Activated CD4-positive, alpha-beta T cell treated with anti-CD3 and anti-CD28 coated beads, Interleukin-2, amount 10 ng/mL, durations not matched to agents 24 days and 14 days (primary cell): ENCODE measurements around the gene OVOL3. TPM values are rescaled to one million over a fixed set of nuclear protein-coding genes. Genes with fewer than 3 reads are reported as not detected.

Source experiments
- DNase-seq: peaks from one replicate; pipeline ENCODE4 v3.0.0; 2022
- H3K27ac Mint-ChIP-seq: one replicate; pipeline ENCODE4 v1.8.0; 2022; ENCODE audit warnings: mild to moderate bottlenecking, mixed read lengths
- H3K27me3 Mint-ChIP-seq: one replicate; pipeline ENCODE4 v1.8.0; 2022; ENCODE audit warnings: mixed read lengths
- H3K36me3 Mint-ChIP-seq: one replicate; pipeline ENCODE4 v1.8.0; 2022; ENCODE audit warnings: low read depth, mild to moderate bottlenecking, mixed read lengths
- H3K4me1 Mint-ChIP-seq: one replicate; pipeline ENCODE4 v1.8.0; 2021; ENCODE audit warnings: mixed read lengths
- H3K4me3 Mint-ChIP-seq: one replicate; pipeline ENCODE4 v1.8.0; 2022; ENCODE audit warnings: mild to moderate bottlenecking, moderate library complexity, mixed read lengths
- H3K9me3 Mint-ChIP-seq: one replicate; pipeline ENCODE4 v1.8.0; 2021; ENCODE audit warnings: mixed read lengths
- intact Hi-C: fragments of 100-400 bp; cut with micrococcal nuclease; formaldehyde crosslinking; loops from one replicate; pipeline ENCODE4 v1.15.1; 2023
- total RNA-seq: library from RNA; stranded (reverse); gene quantifications from 2 replicates; pipeline ENCODE4 v1.2.3, GENCODE V29; 2022

Gene OVOL3
- total RNA-seq, 1 donor from 2014 or later: not detected

GRCh38 chr19:36108684-36109083, 2.3 kb upstream of the OVOL3 start:
- Mint-ChIP-seq H3K36me3 (peaks cover 31% of the 10 kb centered on the region), H3K27ac (no peak overlapping the region), H3K9me3 (no peaks in the 10 kb centered on the region), H3K4me1 (peaks cover 6% of the 10 kb centered on the region), H3K4me3 (no peak overlapping the region), H3K27me3 (no peaks in the 10 kb centered on the region)
- intact Hi-C loops: no loop called here
- no peak for DNase-seq

GRCh38 chr19:36111200-36111539, 227 bp downstream of the OVOL3 start:
- H3K4me1 Mint-ChIP-seq: peaks cover 18% of the 10 kb centered on the region
- H3K27ac Mint-ChIP-seq: no peak overlapping the region
- DNase-seq: no peak
- intact Hi-C loops: loop anchor here (10.0 kb wide), 2 partner anchors 366 to 1354 kb away; partner anchors contain the start of genes IGFLR1, LIN37, PSENEN and U2AF1L4
- H3K4me3 Mint-ChIP-seq: no peak overlapping the region
- no peaks in the 10 kb centered on the region for H3K9me3 Mint-ChIP-seq
- peaks cover 29% of the 10 kb centered on the region for H3K36me3 Mint-ChIP-seq
- peaks cover 4% of the 10 kb centered on the region for H3K27me3 Mint-ChIP-seq

GRCh38 chr19:36112678-36113077, 1.7 kb downstream of the OVOL3 start:
- H3K27ac Mint-ChIP-seq: peak overlapping the region; percentile 71
- intact Hi-C loops: loop anchor here (10.0 kb wide), 2 partner anchors 368 to 1352 kb away; partner anchors contain the start of genes IGFLR1, LIN37, PSENEN and U2AF1L4
- no peak for DNase-seq
- peak overlapping the region; percentile 94 for H3K4me3 Mint-ChIP-seq
- peaks cover 25% of the 10 kb centered on the region for H3K4me1 Mint-ChIP-seq
- H3K9me3 Mint-ChIP-seq: no peaks in the 10 kb centered on the region
- H3K27me3 Mint-ChIP-seq: peaks cover 4% of the 10 kb centered on the region
- H3K36me3 Mint-ChIP-seq: peaks cover 25% of the 10 kb centered on the region

GRCh38 chr19:36113425-36113824, 2.5 kb downstream of the OVOL3 start:
- H3K27me3 Mint-ChIP-seq: peaks cover 4% of the 10 kb centered on the region

DNA sequence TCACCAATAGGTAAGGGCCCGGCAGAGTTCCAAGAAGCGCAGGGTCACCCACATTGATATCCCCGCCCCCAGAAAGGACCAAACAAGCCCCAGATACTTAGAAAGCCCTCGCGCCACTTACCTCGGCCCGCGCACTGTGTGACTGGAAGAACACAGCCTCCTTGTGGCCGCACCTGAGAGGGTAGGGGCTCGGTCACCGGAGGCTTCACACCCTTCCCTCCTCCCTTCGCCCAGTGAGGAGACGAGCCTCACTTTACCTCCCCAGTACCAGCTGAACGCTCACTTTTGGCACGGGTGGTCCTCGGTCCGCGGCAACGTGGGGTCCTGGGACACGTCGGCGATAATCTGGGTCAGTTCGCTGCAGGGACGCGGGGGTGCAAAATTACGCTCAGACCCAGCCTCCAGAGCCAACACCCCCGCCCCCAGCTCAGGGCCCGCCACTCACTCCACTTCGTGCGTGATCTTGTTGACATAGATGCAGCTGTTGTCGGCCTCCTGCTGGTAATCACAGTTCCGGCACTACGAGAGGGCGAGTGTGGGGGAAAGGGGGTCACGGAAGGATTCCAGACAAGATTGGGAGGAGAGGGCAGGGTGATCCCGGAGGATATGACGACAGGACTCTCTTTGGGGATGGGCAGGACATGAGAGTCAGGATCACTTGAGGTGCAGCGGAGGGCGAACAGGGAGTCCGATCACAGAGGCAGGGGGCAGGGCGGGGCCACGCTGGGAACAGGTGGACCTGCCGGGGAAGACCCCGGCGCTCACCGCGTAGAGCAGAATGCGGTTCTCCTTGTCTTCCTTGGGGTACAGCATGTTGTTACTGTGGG, 3.2 kb downstream of the OVOL3 start:
- H3K9me3 Mint-ChIP-seq: no peaks in the 10 kb centered on the region
- peak; percentile 75 for DNase-seq
- intact Hi-C loops: loop anchor here (10.0 kb wide), 2 partner anchors 369 to 1351 kb away; partner anchors contain the start of genes IGFLR1, LIN37, PSENEN and U2AF1L4
- peak overlapping the region; percentile 95 for H3K27ac Mint-ChIP-seq
- peaks cover 4% of the 10 kb centered on the region for H3K27me3 Mint-ChIP-seq
- H3K36me3 Mint-ChIP-seq: peaks cover 32% of the 10 kb centered on the region
- H3K4me3 Mint-ChIP-seq: peak overlapping the region; percentile 94
- H3K4me1 Mint-ChIP-seq: peaks cover 28% of the 10 kb centered on the region

More at GRCh38 chr19:36113425-36113824, 2.5 kb downstream of the OVOL3 start:
- Mint-ChIP-seq H3K36me3 (peaks cover 31% of the 10 kb centered on the region), H3K4me1 (peaks cover 28% of the 10 kb centered on the region), H3K9me3 (no peaks in the 10 kb centered on the region), H3K27ac (peak overlapping the region; percentile 95), H3K4me3 (peak overlapping the region; percentile 94)
- intact Hi-C loops: loop anchor here (10.0 kb wide), 2 partner anchors 369 to 1351 kb away; partner anchors contain the start of genes IGFLR1, LIN37, PSENEN and U2AF1L4
- DNase-seq: no peak

- peak; percentile 99 for DNase-seq
- H3K27me3 Mint-ChIP-seq: peaks cover 4% of the 10 kb centered on the region
These were observed 3.9 kb downstream of the OVOL3 start, which contains the start of gene POLR2I for GRCh38 chr19:36114721-36115452. Gene POLR2I, minus strand, starts transcription at chr19:36114875. Its CDS starts 19 bp downstream, at chr19:36114856.

GRCh38 chr19:36115453-36116343, 4.8 kb downstream of the OVOL3 start, which contains the start of gene TBCB:
Gene TBCB, plus strand, starts transcription at chr19:36115468. Its CDS starts 93 bp downstream, at chr19:36115561.
- H3K27ac Mint-ChIP-seq: peak within 1 kb of the TSS; percentile 95
- intact Hi-C loops: loop anchor here (1.0 to 10.0 kb wide), 8 partner anchors 12 to 1349 kb away; partner anchors contain the start of genes ALKBH6, CAPNS1, IGFLR1 and LIN37
- peaks cover 32% of the 10 kb centered on the region for H3K4me1 Mint-ChIP-seq
- peaks cover 4% of the 10 kb centered on the region for H3K27me3 Mint-ChIP-seq
- peaks cover 44% of the 10 kb centered on the region for H3K36me3 Mint-ChIP-seq
- peak; percentile 94 for DNase-seq
- H3K4me3 Mint-ChIP-seq: peak within 1 kb of the TSS; percentile 94
- H3K9me3 Mint-ChIP-seq: no peaks in the 10 kb centered on the region

More at GRCh38 chr19:36114721-36115452, 3.9 kb downstream of the OVOL3 start, which contains the start of gene POLR2I:
- no peaks in the 10 kb centered on the region for H3K9me3 Mint-ChIP-seq
- intact Hi-C loops: loop anchor here (1.0 to 10.0 kb wide), 8 partner anchors 12 to 1350 kb away; partner anchors contain the start of genes ALKBH6, CAPNS1, IGFLR1 and LIN37
- peaks cover 28% of the 10 kb centered on the region for H3K4me1 Mint-ChIP-seq
- H3K4me3 Mint-ChIP-seq: peak within 1 kb of the TSS; percentile 94
- peaks cover 37% of the 10 kb centered on the region for H3K36me3 Mint-ChIP-seq
- peak within 1 kb of the TSS; percentile 95 for H3K27ac Mint-ChIP-seq

- Mint-ChIP-seq H3K27me3 (peaks cover 4% of the 10 kb centered on the region), H3K27ac (peak overlapping the region; percentile 95), H3K9me3 (no peaks in the 10 kb centered on the region), H3K36me3 (peaks cover 48% of the 10 kb centered on the region), H3K4me1 (peaks cover 32% of the 10 kb centered on the region), H3K4me3 (peak overlapping the region; percentile 94)
- DNase-seq: no peak
- intact Hi-C loops: loop anchor here (10.0 kb wide), 2 partner anchors 371 to 1349 kb away; partner anchors contain the start of genes IGFLR1, LIN37, PSENEN and U2AF1L4
These were observed 5.3 kb downstream of the OVOL3 start for GRCh38 chr19:36116344-36116637.

DNA sequence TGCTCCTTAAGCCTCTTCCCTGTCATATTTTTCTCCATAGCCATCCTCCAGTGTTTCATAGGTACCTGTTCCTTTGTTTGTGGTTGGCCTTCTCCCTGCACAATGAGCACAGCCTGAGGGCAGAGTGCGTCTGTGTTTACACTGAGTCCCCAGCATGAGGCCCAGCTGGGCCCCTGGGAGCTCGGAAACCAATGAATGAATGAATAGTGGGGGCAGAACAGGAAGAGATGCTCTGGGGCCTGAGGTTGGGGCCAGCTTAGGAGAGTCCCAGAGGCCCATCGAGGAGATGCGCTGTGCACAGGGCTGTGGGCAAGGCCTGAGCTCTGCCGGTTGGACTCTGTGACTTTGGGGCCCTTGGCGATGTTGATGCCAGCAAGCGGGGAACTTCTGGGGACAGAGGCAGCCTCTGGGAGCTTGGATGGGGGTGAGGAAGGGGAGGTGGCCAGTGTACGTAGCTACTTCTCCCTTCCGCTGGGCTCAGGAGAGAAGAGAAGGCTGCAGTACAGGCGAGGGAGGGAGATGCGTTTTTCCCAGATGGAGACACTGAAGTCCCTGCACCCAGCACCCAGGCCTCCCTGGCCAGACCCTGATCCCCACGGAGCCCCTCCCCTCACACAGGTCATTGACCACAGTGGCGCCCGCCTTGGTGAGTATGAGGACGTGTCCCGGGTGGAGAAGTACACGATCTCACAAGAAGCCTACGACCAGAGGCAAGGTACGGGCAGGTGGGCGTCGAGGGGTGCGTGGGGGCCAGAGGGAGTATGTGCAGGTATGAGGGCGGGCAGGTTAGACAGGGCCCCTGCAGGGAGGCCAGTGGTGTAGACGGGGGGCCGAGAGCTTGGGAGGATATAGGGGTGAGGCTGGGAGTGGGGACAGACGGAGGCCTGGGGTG, 9.4 kb downstream of the OVOL3 start:
- Mint-ChIP-seq H3K4me3 (no peak overlapping the region), H3K36me3 (peaks cover 50% of the 10 kb centered on the region), H3K27ac (no peak overlapping the region), H3K9me3 (no peaks in the 10 kb centered on the region), H3K27me3 (no peaks in the 10 kb centered on the region), H3K4me1 (peaks cover 16% of the 10 kb centered on the region)
- no peak for DNase-seq
- intact Hi-C loops: no loop called here

DNA sequence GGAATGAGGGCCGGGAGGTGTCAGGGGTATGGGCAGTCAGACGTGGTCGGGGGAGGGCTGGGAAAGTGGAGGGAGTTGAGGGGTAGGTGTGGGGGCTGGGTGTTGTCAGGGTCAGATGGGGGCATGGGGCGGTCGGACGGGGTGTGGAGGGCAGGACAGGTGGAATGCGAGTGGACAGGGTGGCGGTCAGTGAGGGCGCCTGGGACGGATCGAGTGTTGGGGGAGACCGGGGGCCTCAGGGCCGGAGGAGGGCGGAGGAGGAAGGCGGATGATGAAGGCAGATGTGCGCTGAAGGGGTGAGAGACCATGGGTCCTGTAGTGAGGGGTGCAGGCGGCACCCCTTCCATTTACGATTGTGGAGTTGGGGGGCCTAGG, 10.0 kb downstream of the OVOL3 start:
- no peak overlapping the region for H3K4me3 Mint-ChIP-seq
- H3K27ac Mint-ChIP-seq: no peak overlapping the region
- no peaks in the 10 kb centered on the region for H3K27me3 Mint-ChIP-seq
- intact Hi-C loops: no loop called here
- no peaks in the 10 kb centered on the region for H3K9me3 Mint-ChIP-seq
- peaks cover 16% of the 10 kb centered on the region for H3K4me1 Mint-ChIP-seq
- DNase-seq: no peak
- H3K36me3 Mint-ChIP-seq: peaks cover 55% of the 10 kb centered on the region

DNA sequence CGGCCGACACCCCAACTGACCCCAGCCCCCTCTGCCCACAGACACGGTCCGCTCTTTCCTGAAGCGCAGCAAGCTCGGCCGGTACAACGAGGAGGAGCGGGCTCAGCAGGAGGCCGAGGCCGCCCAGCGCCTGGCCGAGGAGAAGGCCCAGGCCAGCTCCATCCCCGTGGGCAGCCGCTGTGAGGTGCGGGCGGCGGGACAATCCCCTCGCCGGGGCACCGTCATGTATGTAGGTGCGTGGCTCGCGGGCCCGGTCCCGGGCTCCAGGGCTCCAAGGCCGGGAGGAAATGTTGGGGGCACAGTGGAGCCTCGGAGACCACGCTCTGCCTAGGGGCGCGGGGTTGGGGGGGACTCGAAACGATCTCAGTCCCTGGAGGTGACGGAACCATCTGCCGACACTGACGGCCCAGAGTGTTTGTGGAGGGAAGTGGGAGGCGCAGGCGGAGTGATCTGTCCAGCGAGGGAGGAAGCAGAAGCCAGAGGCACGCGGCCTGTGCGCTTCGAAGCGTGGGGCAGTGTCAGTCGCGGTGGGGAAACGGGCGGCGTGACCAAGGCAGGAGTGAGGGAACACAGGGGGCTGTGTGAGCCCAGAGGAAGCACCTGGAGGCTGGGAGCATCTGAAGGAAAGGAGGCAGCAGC, 10.7 kb downstream of the OVOL3 start:
- Mint-ChIP-seq H3K4me1 (peaks cover 12% of the 10 kb centered on the region), H3K9me3 (no peaks in the 10 kb centered on the region), H3K4me3 (no peak overlapping the region), H3K27me3 (no peaks in the 10 kb centered on the region), H3K36me3 (peaks cover 55% of the 10 kb centered on the region), H3K27ac (no peak overlapping the region)
- no peak for DNase-seq
- intact Hi-C loops: no loop called here

GRCh38 chr19:36125557-36125956, 14.6 kb downstream of the OVOL3 start:
- Mint-ChIP-seq H3K4me3 (no peak overlapping the region), H3K36me3 (peaks cover 31% of the 10 kb centered on the region), H3K4me1 (peaks cover 12% of the 10 kb centered on the region), H3K27me3 (no peaks in the 10 kb centered on the region), H3K9me3 (no peaks in the 10 kb centered on the region), H3K27ac (peak overlapping the region; percentile 44)
- no peak for DNase-seq
- intact Hi-C loops: loop anchor here (5.0 kb wide), 3 partner anchors 128 to 562 kb away; partner anchors contain the start of genes SDHAF1, ZNF566 and ZNF567
